Stomach (tissue), 4 donors: ENCODE data around the gene RAD50.

Source experiments
- CTCF ChIP-seq, 7 experiments: fragments of 450-650 bp in 4 of 7; fragments of 200-600 bp in 3 of 7; sonication (generic) in 3 of 7; IDR thresholded peaks; one replicate each; pipeline ENCODE4 v1.5.1; 2016 to 2019; ENCODE audit warnings: antibody characterized with exemption in 7 of 7, control low read depth in 2 of 7, mild to moderate bottlenecking in 1 of 7
- EP300 ChIP-seq: sonication (generic); formaldehyde crosslinking; IDR thresholded peaks from one replicate; pipeline ENCODE4 v1.6.1; 2017; ENCODE audit warnings: antibody characterized with exemption
- POLR2AphosphoS5 ChIP-seq, 3 donors: sonication (generic); formaldehyde crosslinking; IDR thresholded peaks; one replicate each; pipeline ENCODE4 v1.6.1; 2016; ENCODE audit warnings: antibody characterized with exemption in 3 of 3

- TF ChIP-seq CTCF (IDR thresholded peaks at IDR 0.05) (peak in 5 of 7 experiments; percentile 70 to 91 (median 87)), EP300 (no peak), POLR2AphosphoS5 (IDR thresholded peaks at IDR 0.05) (no peak)
These were observed 30.3 kb upstream of the RAD50 start for GRCh38 chr5:132526290-132526973.
